Liver (tissue), 9 donors: Measurements from ENCODE around the gene LCORL. TPM values are rescaled to one million over a fixed set of nuclear protein-coding genes. Genes with fewer than 3 reads are reported as not detected.

Source experiments
- DNase-seq: peaks from one replicate; pipeline ENCODE4 v3.0.0-alpha.2; 2017; ENCODE audit warnings: low spot score
- H3K27ac ChIP-seq, 2 donors: one replicate each; pipeline ENCODE4 v1.7.0; 2013; ENCODE audit warnings: inconsistent platforms in 2 of 2, low read length in 2 of 2, control low read depth in 1 of 2, low read depth in 1 of 2, mild to moderate bottlenecking in 1 of 2
- H3K27me3 ChIP-seq, 4 donors: one replicate each; pipeline versions ENCODE4 v1.6.1 to v1.7.0; 2013; ENCODE audit warnings: low read length in 3 of 4, inconsistent platforms in 1 of 4, mild to moderate bottlenecking in 1 of 4, moderate library complexity in 1 of 4; ENCODE audit not compliant: control insufficient read depth in 4 of 4, insufficient read depth in 4 of 4
- H3K36me3 ChIP-seq, 4 donors: one replicate each; pipeline versions ENCODE4 v1.6.1 to v1.7.0; 2013; ENCODE audit warnings: low read length in 3 of 4, mild to moderate bottlenecking in 3 of 4, low read depth in 1 of 4, moderate library complexity in 1 of 4; ENCODE audit not compliant: control insufficient read depth in 4 of 4, insufficient read depth in 3 of 4
- H3K4me1 ChIP-seq, 4 donors: one replicate each; pipeline versions ENCODE4 v1.6.1 to v1.7.0; 2013; ENCODE audit warnings: low read length in 3 of 4, mild to moderate bottlenecking in 3 of 4, moderate library complexity in 1 of 4; ENCODE audit not compliant: control insufficient read depth in 4 of 4, insufficient read depth in 4 of 4
- H3K4me3 ChIP-seq, 3 donors: one replicate each; pipeline versions ENCODE4 v1.6.1 to v1.7.0; 2013; ENCODE audit warnings: low read length in 3 of 3, control low read depth in 1 of 3, low read depth in 1 of 3, mild to moderate bottlenecking in 1 of 3
- H3K9ac ChIP-seq, 2 donors: one replicate each; pipeline ENCODE4 v1.7.0; 2013; ENCODE audit warnings: low read length in 2 of 2, mild to moderate bottlenecking in 2 of 2, moderate library complexity in 2 of 2, control low read depth in 1 of 2, low read depth in 1 of 2
- H3K9me3 ChIP-seq, 4 donors: one replicate each; pipeline versions ENCODE4 v1.6.1 to v1.7.0; 2013; ENCODE audit warnings: low read length in 3 of 4; ENCODE audit not compliant: control insufficient read depth in 4 of 4
- ATF3 ChIP-seq: IDR thresholded peaks from 2 replicates; pipeline ENCODE4 v1.6.1; 2016; ENCODE audit warnings: antibody characterized with exemption
- CTCF ChIP-seq: fragments of 150-350 bp; IDR thresholded peaks from 2 replicates; pipeline ENCODE4 v1.5.1; 2017; ENCODE audit warnings: improper control_type of control experiment, low read depth, low read length; ENCODE audit not compliant: missing input control
- FOXA1 ChIP-seq: IDR thresholded peaks from 2 replicates; pipeline ENCODE4 v1.6.1; 2016; ENCODE audit warnings: antibody characterized with exemption
- FOXA2 ChIP-seq: IDR thresholded peaks from 2 replicates; pipeline ENCODE4 v1.6.1; 2016; ENCODE audit warnings: antibody characterized with exemption
- GABPA ChIP-seq, 2 donors: IDR thresholded peaks in 1 of 2; conservative IDR thresholded peaks in 1 of 2; 2 replicates each; pipeline ENCODE4 v1.6.1; 2016; ENCODE audit warnings: antibody characterized with exemption in 2 of 2, mild to moderate bottlenecking in 1 of 2, moderate library complexity in 1 of 2
- HNF4A ChIP-seq, 2 donors: conservative IDR thresholded peaks; 2 replicates each; pipeline ENCODE4 v1.6.1; 2016; ENCODE audit warnings: antibody characterized with exemption in 2 of 2, mild to moderate bottlenecking in 2 of 2
- JUND ChIP-seq, 2 donors: IDR thresholded peaks; 2 replicates each; pipeline ENCODE4 v1.6.1; 2016; ENCODE audit warnings: antibody characterized with exemption in 2 of 2
- RAD21 ChIP-seq, 2 donors: IDR thresholded peaks; 2 replicates each; pipeline ENCODE4 v1.6.1; 2016; ENCODE audit warnings: antibody characterized with exemption in 2 of 2, mild to moderate bottlenecking in 2 of 2
- RXRA ChIP-seq, 2 donors: IDR thresholded peaks; 2 replicates each; pipeline ENCODE4 v1.6.1; 2017 to 2018; ENCODE audit warnings: antibody characterized with exemption in 2 of 2, mild to moderate bottlenecking in 1 of 2
- WGBS: extraction: QIAGEN DNeasy Blood & Tissue Kit; methylation state at CpG from one replicate; pipeline ENCODE4 v1.1.7; 2013; 5-methylcytosine and 5-hydroxymethylcytosine counted together
- polyA plus RNA-seq, 2 donors: library from polyadenylated mRNA; stranded (reverse) in 1 of 2; unstranded in 1 of 2; fragments of 200-250 nt in 1 of 2; fragments of >200 nt in 1 of 2; fragmentation: Nextera tagmentation in 1 of 2; extraction: Ambion mirVana in 1 of 2; gene quantifications; one replicate each; pipeline versions ENCODE4 v1.2.1 to v1.2.3, GENCODE V29; 2013 to 2015
- total RNA-seq, 2 donors: library from RNA; depleted of rRNA; stranded (reverse); fragments of >200 nt; gene quantifications; one replicate each; pipeline ENCODE4 v1.2.3, GENCODE V29; 2014
- TF ChIP-seq, protein P1 (sequence below): IDR thresholded peaks from 2 replicates; pipeline ENCODE4 v1.6.1; 2016; ENCODE audit warnings: antibody characterized with exemption, mild to moderate bottlenecking
- TF ChIP-seq, protein P2 (sequence below): IDR thresholded peaks from 2 replicates; pipeline ENCODE4 v1.6.1; 2016; ENCODE audit warnings: antibody characterized with exemption
- TF ChIP-seq, protein P3 (sequence below): IDR thresholded peaks from 2 replicates; pipeline ENCODE4 v1.6.1; 2016; ENCODE audit warnings: antibody characterized with exemption
- donor health status: healthy.
- donor health status: healthy.
- donor health status: healthy.
- donor health status: healthy.
- donor health status: healthy.

Gene LCORL
- total and polyA plus RNA-seq, 4 donors = 2.1 to 12.0 (median 6.5) TPM

GRCh38 chr4:17877661-17878060 is 143.9 kb downstream of the LCORL start:
- Histone ChIP-seq H3K9ac (no peak overlapping the region), H3K4me3 (no peak overlapping the region), H3K9me3 (no peaks in the 10 kb centered on the region), H3K27me3 (no peaks in the 10 kb centered on the region), H3K4me1 (no peaks in the 10 kb centered on the region), H3K36me3 (no peaks in the 10 kb centered on the region), H3K27ac (no peak overlapping the region)
- 96% methylated on average over 5 of the region's 5 CpGs for WGBS
- TF ChIP-seq, protein P1, sequence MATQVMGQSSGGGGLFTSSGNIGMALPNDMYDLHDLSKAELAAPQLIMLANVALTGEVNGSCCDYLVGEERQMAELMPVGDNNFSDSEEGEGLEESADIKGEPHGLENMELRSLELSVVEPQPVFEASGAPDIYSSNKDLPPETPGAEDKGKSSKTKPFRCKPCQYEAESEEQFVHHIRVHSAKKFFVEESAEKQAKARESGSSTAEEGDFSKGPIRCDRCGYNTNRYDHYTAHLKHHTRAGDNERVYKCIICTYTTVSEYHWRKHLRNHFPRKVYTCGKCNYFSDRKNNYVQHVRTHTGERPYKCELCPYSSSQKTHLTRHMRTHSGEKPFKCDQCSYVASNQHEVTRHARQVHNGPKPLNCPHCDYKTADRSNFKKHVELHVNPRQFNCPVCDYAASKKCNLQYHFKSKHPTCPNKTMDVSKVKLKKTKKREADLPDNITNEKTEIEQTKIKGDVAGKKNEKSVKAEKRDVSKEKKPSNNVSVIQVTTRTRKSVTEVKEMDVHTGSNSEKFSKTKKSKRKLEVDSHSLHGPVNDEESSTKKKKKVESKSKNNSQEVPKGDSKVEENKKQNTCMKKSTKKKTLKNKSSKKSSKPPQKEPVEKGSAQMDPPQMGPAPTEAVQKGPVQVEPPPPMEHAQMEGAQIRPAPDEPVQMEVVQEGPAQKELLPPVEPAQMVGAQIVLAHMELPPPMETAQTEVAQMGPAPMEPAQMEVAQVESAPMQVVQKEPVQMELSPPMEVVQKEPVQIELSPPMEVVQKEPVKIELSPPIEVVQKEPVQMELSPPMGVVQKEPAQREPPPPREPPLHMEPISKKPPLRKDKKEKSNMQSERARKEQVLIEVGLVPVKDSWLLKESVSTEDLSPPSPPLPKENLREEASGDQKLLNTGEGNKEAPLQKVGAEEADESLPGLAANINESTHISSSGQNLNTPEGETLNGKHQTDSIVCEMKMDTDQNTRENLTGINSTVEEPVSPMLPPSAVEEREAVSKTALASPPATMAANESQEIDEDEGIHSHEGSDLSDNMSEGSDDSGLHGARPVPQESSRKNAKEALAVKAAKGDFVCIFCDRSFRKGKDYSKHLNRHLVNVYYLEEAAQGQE = no peak
- no peak for TF ChIP-seq RXRA (IDR thresholded peaks at IDR 0.05)
- TF ChIP-seq, protein P2, sequence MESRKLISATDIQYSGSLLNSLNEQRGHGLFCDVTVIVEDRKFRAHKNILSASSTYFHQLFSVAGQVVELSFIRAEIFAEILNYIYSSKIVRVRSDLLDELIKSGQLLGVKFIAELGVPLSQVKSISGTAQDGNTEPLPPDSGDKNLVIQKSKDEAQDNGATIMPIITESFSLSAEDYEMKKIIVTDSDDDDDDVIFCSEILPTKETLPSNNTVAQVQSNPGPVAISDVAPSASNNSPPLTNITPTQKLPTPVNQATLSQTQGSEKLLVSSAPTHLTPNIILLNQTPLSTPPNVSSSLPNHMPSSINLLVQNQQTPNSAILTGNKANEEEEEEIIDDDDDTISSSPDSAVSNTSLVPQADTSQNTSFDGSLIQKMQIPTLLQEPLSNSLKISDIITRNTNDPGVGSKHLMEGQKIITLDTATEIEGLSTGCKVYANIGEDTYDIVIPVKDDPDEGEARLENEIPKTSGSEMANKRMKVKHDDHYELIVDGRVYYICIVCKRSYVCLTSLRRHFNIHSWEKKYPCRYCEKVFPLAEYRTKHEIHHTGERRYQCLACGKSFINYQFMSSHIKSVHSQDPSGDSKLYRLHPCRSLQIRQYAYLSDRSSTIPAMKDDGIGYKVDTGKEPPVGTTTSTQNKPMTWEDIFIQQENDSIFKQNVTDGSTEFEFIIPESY = no peak
- TF ChIP-seq GABPA (IDR thresholded peaks at IDR 0.05 in 1 of 2, conservative IDR thresholded peaks at IDR 0.05 in 1 of 2) = no peak
- TF ChIP-seq HNF4A (conservative IDR thresholded peaks at IDR 0.05) = no peak
- TF ChIP-seq CTCF = no peak
- DNase-seq = no peak

- 97% methylated on average over 4 of the region's 4 CpGs for WGBS
These were observed 144.6 kb downstream of the LCORL start for GRCh38 chr4:17876943-17877342.

More at GRCh38 chr4:17876943-17877342, 144.6 kb downstream of the LCORL start:
- H3K9me3 ChIP-seq = no peaks in the 10 kb centered on the region
- no peaks in the 10 kb centered on the region for H3K27me3 ChIP-seq
- H3K4me1 ChIP-seq = no peaks in the 10 kb centered on the region
- TF ChIP-seq JUND (IDR thresholded peaks at IDR 0.05) (no peak), CTCF (no peak), ATF3 (no peak), GABPA (IDR thresholded peaks at IDR 0.05 in 1 of 2, conservative IDR thresholded peaks at IDR 0.05 in 1 of 2) (no peak), RAD21 (IDR thresholded peaks at IDR 0.05) (no peak), FOXA2 (no peak), FOXA1 (no peak)
- TF ChIP-seq, protein P3, sequence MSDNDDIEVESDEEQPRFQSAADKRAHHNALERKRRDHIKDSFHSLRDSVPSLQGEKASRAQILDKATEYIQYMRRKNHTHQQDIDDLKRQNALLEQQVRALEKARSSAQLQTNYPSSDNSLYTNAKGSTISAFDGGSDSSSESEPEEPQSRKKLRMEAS = no peak
- H3K27ac ChIP-seq = no peak overlapping the region
- no peak overlapping the region for H3K9ac ChIP-seq
- H3K4me3 ChIP-seq = no peak overlapping the region
- no peaks in the 10 kb centered on the region for H3K36me3 ChIP-seq
- no peak for DNase-seq
